Measurements from ENCODE around the gene PEAK3. TPM values are rescaled to one million over a fixed set of nuclear protein-coding genes. Genes with fewer than 3 reads are reported as not detected.
"Not testable (repeated sequence)": the region's sequence is repeated elsewhere in the genome, so short reads cannot be mapped to it uniquely, and the experiment has no call there.

The PEAK3 gene
- total RNA-seq, 1 donor from 2014 or later: not detected

DNA sequence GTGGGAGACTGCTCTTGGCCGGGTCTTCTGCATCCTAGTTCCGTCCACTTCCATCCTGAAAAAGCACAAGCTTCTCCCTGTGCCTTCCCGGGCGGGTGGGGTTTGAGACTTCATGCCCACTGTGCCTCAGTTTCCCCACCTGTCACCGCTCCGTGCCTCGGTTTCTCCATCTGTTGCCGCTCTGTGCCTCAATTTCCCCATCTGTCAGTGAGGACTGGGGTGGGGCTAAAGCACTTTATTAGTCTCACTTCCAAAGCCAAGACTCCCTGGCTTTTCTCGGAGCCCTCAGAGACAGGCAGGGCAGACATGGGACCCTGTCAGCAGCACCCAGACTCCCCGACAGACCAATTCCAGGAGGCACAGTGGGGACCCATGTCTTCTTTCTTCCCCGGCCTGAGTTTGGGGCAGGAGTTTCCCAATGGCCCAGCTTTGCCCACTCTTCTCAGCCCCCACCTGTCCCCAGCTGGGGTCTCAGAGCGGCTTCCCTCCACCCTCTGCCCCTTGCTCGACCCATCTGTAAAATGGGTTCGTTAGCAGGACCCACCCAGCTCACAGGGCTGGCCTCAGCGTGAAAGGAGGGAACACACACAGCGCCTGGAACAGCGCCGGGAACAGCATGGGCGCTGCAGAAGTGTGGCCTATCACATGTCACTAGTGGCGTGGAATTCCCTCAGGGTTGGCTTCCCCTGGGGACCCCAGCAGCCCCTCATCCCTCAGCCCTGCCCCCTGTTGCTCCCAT is 4.6 kb upstream of the PEAK3 start:
- Mint-ChIP-seq H3K4me3 (no peak overlapping the region), H3K27ac (no peak overlapping the region), H3K4me1 (peaks cover 14% of the 10 kb centered on the region), H3K27me3 (ENCODE audit: low read depth) (peaks cover 77% of the 10 kb centered on the region), H3K9me3 (no peaks in the 10 kb centered on the region), H3K36me3 (no peaks in the 10 kb centered on the region)
- TF ChIP-seq, protein P1, sequence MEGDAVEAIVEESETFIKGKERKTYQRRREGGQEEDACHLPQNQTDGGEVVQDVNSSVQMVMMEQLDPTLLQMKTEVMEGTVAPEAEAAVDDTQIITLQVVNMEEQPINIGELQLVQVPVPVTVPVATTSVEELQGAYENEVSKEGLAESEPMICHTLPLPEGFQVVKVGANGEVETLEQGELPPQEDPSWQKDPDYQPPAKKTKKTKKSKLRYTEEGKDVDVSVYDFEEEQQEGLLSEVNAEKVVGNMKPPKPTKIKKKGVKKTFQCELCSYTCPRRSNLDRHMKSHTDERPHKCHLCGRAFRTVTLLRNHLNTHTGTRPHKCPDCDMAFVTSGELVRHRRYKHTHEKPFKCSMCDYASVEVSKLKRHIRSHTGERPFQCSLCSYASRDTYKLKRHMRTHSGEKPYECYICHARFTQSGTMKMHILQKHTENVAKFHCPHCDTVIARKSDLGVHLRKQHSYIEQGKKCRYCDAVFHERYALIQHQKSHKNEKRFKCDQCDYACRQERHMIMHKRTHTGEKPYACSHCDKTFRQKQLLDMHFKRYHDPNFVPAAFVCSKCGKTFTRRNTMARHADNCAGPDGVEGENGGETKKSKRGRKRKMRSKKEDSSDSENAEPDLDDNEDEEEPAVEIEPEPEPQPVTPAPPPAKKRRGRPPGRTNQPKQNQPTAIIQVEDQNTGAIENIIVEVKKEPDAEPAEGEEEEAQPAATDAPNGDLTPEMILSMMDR (IDR thresholded peaks at IDR 0.05; ENCODE audit: unreplicated experiment): no peak
- no peak for DNase-seq (ENCODE audit: low spot score in 2 of 2, unreplicated experiment in 2 of 2)

DNA sequence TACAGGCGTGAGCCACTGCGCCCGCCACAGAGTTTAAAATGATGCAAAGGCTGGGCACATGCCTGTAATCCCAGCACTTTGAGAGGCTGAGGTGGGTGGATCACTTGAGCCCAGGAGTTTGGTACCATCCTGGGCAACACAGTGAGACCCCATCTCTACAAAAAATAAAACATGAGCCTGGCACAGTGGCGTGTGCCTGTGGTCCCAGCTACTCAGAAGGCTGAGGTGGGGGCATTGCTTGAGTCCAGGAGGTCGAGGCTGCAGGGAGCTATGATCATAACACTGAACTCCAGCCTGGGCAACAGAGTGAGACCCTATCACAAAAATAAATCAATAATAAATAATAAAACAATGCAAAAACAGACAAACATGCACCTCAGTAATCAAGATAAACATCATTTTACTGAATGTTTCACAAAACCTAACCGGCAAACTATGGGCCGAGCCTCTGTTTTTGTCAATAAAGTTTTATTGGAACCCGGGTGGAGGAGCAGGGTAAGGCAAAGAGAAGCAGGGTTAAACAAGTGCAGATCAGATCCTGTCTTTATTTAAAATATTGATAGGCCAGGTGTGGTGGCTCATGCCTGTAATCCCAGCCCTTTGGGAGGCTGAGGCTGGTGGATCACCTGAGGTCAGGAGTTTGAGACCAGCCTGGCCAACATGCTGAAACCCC is 2.0 kb upstream of the PEAK3 start:
- no peak overlapping the region for H3K27ac Mint-ChIP-seq
- H3K4me3 Mint-ChIP-seq: no peak overlapping the region
- TF ChIP-seq, protein P1 (IDR thresholded peaks at IDR 0.05; ENCODE audit: unreplicated experiment): no peak
- peaks cover 8% of the 10 kb centered on the region for H3K4me1 Mint-ChIP-seq
- DNase-seq (ENCODE audit: low spot score in 2 of 2, unreplicated experiment in 2 of 2): no peak
- H3K27me3 Mint-ChIP-seq (ENCODE audit: low read depth): peaks cover 56% of the 10 kb centered on the region
- no peaks in the 10 kb centered on the region for H3K9me3 Mint-ChIP-seq
- no peaks in the 10 kb centered on the region for H3K36me3 Mint-ChIP-seq

DNA sequence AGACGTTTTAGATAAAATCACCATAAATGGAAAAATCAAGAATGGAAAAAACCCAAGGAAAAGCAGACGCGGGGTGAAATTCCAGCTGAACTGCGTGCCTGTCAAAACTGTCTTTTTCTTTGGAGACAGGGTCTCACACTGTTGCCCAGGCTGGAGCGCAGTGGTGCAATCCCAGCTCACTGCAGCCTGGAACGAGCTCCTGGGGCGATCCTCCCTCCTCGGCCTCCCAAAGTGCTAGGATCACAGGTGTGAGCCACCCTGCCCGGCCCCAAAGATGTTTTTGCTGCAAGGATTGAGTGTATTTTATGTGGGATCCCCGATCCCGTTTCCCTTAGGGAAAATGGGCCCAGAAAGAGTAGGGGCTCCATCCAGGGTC is 875 bp upstream of the PEAK3 start:
- no peaks in the 10 kb centered on the region for H3K9me3 Mint-ChIP-seq
- TF ChIP-seq, protein P1 (IDR thresholded peaks at IDR 0.05; ENCODE audit: unreplicated experiment): no peak
- peaks cover 45% of the 10 kb centered on the region for H3K27me3 Mint-ChIP-seq (ENCODE audit: low read depth)

DNA sequence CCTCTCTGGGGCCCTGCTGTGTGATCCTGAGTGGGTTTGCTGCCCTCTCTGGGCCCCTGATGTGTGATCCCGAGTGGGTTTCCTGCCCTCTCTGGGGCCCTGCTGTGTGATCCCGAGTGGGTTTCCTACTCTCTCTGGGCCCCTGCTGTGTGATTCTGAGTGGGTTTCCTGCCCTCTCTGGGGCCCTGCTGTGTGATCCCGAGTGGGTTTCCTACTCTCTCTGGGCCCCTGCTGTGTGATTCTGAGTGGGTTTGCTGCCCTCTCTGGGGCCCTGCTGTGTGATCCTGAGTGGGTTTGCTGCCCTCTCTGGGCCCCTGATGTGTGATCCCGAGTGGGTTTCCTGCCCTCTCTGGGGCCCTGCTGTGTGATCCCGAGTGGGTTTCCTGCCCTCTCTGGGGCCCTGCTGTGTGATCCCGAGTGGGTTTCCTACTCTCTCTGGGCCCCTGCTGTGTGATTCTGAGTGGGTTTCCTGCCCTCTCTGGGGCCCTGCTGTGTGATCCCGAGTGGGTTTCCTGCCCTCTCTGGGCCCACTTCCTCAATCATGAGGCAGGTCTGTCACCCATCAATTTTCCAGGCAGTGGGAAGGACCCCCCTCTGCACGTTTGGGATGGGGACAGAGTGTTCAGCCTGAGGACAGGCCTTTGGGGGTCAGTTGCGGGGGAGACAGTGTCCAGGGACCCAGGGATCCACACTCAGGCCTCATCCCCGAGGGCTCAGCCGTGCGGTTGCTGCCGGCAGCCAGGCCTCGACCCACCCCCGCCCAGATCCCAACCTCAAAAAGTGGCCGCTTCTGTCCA is 512 bp downstream of the PEAK3 start:
- peak overlapping the region; percentile 51 for H3K4me3 Mint-ChIP-seq
- not testable (repeated sequence) for H3K4me1 Mint-ChIP-seq; DNase-seq (ENCODE audit: low spot score in 2 of 2, unreplicated experiment in 2 of 2); H3K9me3 Mint-ChIP-seq; H3K27ac Mint-ChIP-seq; H3K36me3 Mint-ChIP-seq
- peaks cover 33% of the 10 kb centered on the region for H3K27me3 Mint-ChIP-seq (ENCODE audit: low read depth)

More for the DNA sequence above, 875 bp upstream of the PEAK3 start:
- no peak for DNase-seq (ENCODE audit: low spot score in 2 of 2, unreplicated experiment in 2 of 2)
- peak overlapping the region; percentile 43 for H3K4me3 Mint-ChIP-seq
- H3K4me1 Mint-ChIP-seq: peaks cover 8% of the 10 kb centered on the region
- no peaks in the 10 kb centered on the region for H3K36me3 Mint-ChIP-seq
- H3K27ac Mint-ChIP-seq: no peak overlapping the region

DNA sequence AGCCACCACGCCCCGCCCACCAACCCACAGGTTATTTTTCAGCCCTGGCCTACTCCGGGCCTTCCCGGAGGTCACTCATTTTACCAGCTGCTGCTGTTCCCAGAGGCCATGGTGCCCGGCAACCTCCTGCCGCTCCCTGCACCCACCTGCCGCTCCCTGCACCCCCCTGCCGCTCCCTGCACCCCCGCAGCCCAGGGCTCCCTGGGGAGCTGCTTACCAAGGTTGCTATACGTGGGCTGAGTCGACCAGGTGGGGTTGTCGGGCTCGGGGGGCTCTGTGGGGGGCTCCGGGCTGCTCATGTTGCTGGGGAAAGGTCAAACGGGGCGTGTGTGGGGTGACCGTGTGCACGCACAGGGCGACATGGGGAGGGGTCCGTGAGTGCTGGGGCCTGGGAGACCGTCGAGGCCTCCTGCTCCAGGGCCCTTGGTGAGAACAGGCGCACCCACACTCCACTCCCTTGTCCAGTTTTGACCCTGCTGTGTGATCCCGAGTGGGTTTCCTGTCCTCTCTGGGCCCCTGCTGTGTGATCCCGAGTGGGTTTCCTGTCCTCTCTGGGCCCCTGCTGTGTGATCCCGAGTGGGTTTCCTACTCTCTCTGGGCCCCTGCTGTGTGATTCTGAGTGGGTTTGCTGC is 1.2 kb downstream of the PEAK3 start:
- no peaks in the 10 kb centered on the region for H3K36me3 Mint-ChIP-seq
- H3K9me3 Mint-ChIP-seq: no peaks in the 10 kb centered on the region
- no peak overlapping the region for H3K27ac Mint-ChIP-seq
- no peak overlapping the region for H3K4me3 Mint-ChIP-seq
- TF ChIP-seq, protein P1 (IDR thresholded peaks at IDR 0.05; ENCODE audit: unreplicated experiment): no peak
- H3K27me3 Mint-ChIP-seq (ENCODE audit: low read depth): peaks cover 27% of the 10 kb centered on the region
- H3K4me1 Mint-ChIP-seq: peaks cover 8% of the 10 kb centered on the region
- DNase-seq (ENCODE audit: low spot score in 2 of 2, unreplicated experiment in 2 of 2): no peak

Data from mesothelial cell of epicardium (in vitro differentiated cells).